ENCODE results near the gene PDZRN3.

The PDZRN3 gene

DNA sequence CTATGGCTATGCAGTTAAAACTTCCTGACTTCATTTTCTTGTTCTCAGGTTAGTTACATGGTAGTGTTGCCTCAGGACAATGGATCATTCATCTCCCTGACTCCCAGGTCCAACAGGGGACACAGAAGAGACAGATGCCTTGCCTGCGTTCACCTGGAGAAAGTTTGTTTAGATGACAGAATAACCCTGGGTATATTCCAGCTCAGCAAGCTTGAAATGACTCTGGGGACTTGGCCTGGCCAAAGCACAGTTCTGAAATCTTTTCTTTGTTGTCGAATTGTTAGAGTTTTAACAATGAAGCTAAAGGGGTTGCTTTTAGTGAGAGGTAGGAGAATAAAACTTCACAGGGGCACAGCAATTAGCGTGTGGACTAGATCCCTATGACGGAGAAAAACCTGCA, 206.1 kb downstream of the PDZRN3 start:
- DNase-seq (ENCODE audit: low read depth in 2 of 2) = no peak

DNA sequence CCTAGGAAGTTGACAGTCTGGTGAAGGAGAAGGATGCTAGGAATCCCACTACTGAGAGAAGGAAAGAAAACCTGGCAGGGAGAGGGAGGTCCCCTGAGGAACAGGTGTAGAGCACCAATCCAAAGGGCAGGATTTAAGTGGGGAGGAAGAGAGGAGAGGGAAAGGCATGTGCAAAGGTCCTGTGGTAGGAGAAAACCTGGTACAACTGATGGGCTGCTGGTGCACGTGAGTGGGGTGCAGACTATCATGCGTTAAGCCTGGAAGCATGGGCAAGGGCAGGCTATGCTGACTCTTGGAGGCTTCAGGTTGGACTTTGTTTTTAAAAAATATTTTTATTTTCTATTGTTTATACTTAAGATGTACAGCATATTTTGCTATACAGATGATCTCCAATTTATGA, 209.6 kb downstream of the PDZRN3 start:
- DNase-seq (ENCODE audit: low read depth in 2 of 2) = no peak

GRCh38 chr3:73413619-73414018, 211.1 kb downstream of the PDZRN3 start:
- DNase-seq (ENCODE audit: low read depth in 2 of 2) = no peak

GRCh38 chr3:73411993-73412392, 212.7 kb downstream of the PDZRN3 start:
- no peak for DNase-seq (ENCODE audit: low read depth in 2 of 2)

- no peak for DNase-seq (ENCODE audit: low read depth in 2 of 2)
These were observed 213.2 kb downstream of the PDZRN3 start for GRCh38 chr3:73411545-73411944.

DNA sequence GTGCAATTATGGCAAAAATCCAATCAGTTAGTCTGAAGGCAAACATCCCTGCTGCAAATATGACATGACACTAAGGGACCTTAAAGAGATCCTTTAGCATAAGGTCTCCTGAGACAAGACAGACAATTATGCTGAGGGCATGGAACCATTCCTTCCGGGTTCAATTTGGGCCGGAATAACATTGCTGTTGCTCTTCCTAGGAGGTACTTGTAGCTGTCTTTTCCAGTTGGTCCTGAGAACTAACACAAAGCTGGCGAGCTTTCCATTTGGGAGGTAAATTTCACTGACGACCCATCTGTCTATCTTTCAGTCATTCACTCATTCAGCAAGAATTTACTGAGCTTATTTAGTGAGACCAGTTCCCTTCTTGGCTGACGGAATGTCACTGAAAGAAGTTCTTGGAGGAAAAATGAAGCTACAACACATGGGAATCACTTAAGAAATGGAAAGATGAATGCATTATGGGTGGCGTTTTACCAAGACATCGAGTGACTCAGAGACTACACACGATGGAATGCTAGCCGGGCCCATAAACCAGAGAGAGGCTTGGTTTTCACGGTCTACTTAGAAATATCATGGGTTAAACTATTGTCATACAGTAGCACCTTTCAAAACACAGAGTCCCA, 215.5 kb downstream of the PDZRN3 start:
- no peak for DNase-seq (ENCODE audit: low read depth in 2 of 2)

- no peak for DNase-seq (ENCODE audit: low read depth in 2 of 2)
These were observed 216.1 kb downstream of the PDZRN3 start for GRCh38 chr3:73408634-73409033.

DNA sequence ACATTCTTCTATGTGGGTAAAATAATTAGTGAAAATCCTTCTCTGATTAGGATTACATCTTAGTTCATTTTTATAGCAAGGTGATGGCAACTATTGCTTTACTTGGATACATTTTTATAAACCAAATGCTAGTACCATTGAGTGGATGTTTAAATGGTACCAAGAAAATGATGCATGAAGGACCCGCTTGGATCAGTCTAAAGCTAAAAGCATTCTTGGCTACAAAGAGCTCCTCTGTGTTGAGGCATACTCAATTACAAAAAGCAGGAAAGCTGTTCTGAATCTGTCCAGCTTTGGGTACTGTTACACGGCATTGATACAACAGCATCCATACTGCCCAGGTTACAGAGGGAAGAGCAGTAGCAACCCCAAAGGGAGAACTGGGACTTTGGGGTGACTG, 217.2 kb downstream of the PDZRN3 start:
- DNase-seq (ENCODE audit: low read depth in 2 of 2) = no peak

DNA sequence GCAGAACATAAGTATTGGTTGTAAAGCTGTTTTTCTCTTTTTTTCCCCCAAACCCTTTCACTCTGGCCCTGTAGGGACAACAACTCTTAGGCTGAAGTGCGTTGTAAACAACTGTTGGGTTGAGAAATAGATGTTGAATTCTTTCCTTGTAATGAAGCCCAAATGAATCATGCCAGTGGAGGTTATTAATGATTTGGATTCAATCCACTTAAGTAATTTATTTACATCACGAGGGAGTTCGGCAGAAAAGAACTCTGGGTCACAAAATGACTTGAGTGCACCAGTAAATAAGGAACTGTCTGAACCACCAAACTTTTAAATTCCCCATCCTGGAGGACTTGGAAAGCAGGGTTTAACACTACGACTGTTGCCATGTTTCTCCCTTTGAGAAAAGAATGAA, 218.9 kb downstream of the PDZRN3 start:
- no peak for DNase-seq (ENCODE audit: low read depth in 2 of 2)

- no peak for DNase-seq (ENCODE audit: low read depth in 2 of 2)
These were observed 219.7 kb downstream of the PDZRN3 start for GRCh38 chr3:73405000-73405399.

DNA sequence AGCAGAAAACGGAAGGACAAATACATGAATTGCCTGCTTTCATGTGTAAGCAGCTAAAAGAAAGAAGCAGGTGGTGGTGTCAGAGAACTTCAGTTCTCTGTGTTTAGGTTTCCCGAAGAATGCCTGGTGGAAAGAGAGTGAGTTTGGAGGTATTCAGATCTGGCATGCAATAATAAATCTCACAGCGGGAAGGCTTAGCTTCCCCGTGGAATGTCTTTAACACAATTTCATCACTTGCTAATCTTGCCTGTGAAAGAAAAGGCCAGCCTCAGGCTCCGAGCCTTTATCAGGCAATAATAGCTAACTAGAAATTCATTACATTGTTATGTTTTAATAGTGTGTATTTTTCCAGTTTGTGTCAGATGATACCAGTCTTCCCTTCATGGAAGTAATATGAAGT, 220.3 kb downstream of the PDZRN3 start:
- no peak for DNase-seq (ENCODE audit: low read depth in 2 of 2)

GRCh38 chr3:73403444-73403843, 221.3 kb downstream of the PDZRN3 start:
- DNase-seq (ENCODE audit: low read depth in 2 of 2) = no peak

DNA sequence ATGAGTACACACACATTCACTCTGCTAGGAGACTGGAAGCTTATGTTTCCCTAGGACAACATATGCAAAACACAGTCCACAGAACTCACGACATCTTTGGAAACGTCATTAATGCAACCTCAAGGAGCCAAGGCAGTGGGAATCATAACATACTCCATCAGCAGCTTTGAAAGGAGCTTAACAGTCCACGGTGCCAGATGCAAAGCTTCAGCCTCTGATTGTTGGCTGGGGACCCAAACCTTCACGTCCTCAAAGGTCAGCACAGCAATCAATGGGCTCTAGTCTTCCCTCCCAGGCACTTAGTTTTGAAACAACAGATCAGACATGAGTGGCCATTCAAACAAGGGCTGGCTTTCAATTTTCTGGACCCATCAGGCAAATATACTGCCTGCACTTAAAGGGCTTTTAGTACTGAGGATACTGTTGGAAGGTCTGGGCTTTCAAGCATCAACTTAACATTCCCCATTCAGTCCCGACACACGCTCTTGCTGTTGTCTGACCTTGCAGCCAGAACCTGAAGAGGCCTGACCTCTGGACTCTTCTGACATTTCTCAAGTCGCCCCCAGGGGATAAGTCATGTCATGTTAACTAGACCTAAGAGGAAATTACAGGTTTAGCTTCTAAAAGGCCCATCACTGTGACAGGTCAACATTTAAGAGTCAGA, 223.0 kb downstream of the PDZRN3 start:
- no peak for DNase-seq (ENCODE audit: low read depth in 2 of 2)

GRCh38 chr3:73401059-73401458, 223.7 kb downstream of the PDZRN3 start:
- no peak for DNase-seq (ENCODE audit: low read depth in 2 of 2)

GRCh38 chr3:73399666-73400253, 225.0 kb downstream of the PDZRN3 start:
- DNase-seq (ENCODE audit: low read depth in 2 of 2) = no peak

DNA sequence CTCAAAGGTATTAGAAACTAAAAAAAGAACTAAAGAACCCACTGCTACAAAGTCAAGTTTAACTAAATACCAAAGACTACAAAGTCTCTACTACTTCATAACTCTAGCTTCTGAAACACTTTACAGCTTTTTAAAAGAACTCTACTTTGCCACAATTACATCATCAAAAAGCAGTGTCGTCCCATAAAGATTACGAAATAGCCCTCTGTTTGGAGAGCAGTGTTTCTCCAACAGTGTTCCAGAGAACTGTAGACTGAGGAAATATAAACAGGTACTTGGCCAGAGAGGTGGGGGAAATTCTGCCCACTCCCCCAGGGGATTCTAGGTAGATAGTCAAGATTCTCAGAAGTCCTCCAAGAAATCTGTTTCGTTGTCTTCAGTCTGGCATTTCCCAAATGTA, 225.6 kb downstream of the PDZRN3 start:
- DNase-seq (ENCODE audit: low read depth in 2 of 2) = no peak

GRCh38 chr3:73398084-73398483, 226.7 kb downstream of the PDZRN3 start:
- DNase-seq (ENCODE audit: low read depth in 2 of 2) = no peak

- DNase-seq (ENCODE audit: low read depth in 2 of 2) = no peak
These were observed 230.5 kb downstream of the PDZRN3 start for GRCh38 chr3:73394240-73394639.

DNA sequence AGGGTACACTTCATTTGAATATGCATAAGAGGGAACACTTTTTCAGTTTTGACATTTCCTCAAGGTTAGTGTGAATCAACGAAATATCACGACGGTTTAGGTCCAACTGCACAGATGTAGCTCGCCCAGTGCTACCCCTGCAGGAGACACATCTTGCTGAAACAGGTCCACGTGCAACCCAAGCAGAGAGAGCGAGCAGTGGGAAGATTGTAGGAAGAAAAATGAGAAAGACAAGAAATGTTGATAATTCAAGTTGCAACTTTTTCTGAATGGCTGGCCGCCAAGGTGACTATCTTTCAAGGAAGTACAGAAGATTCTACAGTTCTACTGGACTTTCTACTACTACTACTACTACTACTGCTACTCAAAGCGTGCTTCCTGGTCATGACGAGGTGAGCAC, 231.7 kb downstream of the PDZRN3 start:
- DNase-seq (ENCODE audit: low read depth in 2 of 2) = no peak

DNA sequence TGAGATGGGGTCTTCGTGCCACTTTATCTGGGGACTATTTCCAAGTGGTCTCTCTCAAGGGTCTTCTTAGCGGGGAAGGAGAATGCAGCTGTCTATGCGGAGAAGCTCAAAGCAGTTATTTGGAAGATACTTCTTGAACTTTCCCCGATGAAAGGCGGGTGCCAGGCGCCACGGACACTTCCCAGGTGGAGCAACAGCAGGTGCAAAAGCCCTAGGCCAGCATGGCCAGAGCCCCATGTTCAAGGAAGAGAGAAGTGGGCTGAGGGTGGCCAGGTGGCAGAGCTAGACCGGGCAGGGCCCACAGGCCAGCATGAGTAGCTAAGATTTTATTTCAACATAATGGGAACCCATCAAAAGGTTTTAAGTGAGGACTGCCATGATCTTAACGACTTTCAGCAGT, 232.8 kb downstream of the PDZRN3 start:
- no peak for DNase-seq (ENCODE audit: low read depth in 2 of 2)

DNA sequence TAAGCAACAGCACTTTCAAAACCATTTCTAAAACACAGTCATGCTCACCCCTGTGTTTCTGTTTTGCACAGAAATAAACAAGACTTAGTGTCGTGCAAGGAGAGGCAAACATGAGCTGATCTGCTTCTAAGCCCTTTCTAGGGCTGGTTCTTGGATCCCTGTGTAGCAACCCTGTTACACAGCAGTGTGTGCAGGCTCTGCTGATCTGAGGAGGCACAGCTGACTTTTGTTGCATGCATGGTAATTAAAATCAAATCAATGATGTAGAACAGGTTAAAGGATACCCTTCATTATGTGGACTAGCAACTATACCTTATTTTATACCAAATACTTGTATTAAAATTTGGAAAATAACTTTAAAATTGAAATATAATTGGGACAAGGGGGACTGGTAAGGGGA, 234.8 kb downstream of the PDZRN3 start:
- DNase-seq (ENCODE audit: low read depth in 2 of 2) = no peak

DNA sequence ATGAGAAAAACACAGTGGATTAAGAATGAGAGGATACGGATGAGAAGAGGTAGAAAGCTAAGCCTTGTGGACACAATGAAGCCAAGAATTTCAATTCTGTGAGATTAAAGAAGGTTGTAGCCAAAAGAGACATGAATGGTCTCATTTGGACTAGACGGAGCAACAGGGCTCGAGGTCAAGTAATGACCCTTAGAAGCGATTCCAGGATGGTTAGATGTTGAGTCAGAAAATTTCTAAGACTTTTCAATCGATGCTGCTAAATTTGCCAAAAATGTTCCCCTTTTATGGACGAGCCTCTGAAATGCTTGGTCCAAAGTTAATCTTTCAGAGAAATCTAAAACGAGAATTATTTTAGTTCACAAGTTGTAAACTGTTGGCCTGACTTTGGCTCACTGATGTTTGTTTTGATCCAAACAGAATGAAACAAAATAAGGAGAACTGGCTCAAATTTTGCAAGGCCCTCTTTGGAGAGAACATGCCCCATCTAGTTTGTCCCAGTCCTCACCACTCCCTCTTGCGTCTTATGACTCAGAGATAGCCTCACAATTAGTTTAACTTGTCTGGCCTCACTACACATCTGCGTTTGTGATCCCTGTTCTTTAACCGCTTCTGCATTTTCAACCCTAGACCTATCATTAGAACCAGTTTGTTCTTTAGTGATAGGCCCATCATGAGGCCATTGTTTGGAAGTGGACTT, 235.5 kb downstream of the PDZRN3 start:
- no peak for DNase-seq (ENCODE audit: low read depth in 2 of 2)

DNA sequence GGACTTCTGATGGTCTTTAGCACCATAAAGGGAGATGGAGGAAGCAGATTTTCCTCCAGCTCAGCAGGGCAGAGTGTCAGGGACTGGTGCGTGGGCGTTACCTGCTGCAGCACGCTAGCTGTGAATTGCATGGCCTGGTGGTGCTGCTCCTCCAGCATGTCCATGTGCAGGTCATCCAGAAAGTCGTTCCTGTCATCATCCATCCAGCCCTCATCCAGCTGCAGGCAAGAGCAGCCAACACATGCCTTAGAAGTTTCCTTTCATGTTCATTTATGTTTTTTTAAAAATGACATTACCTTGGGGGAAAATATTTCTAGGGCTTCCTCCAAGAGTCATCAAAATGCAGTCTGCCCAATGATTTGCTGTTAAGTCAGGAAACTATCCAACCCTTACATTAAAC, 239.2 kb downstream of the PDZRN3 start:
- DNase-seq (ENCODE audit: low read depth in 2 of 2) = no peak
